Vagina (tissue), 2 donors: Measurements from ENCODE around the gene HADHA. TPM values are rescaled to one million over a fixed set of nuclear protein-coding genes. Genes with fewer than 3 reads are reported as not detected.
A peak's percentile ranks its signal among the peaks of the same experiment; 100 is the strongest.

Source experiments
- DNase-seq, 2 donors: peaks; one replicate each; pipeline ENCODE4 v3.0.0-alpha.2; 2017; ENCODE audit errors: extremely low spot score in 2 of 2
- H3K27ac ChIP-seq: fragments of 200-600 bp; sonication (generic); one replicate; pipeline ENCODE4 v1.5.1; 2019
- H3K27me3 ChIP-seq: fragments of 200-600 bp; sonication (generic); one replicate; pipeline ENCODE4 v1.5.1; 2019
- H3K36me3 ChIP-seq, 2 donors: fragments of 200-600 bp; sonication (generic); one replicate each; pipeline ENCODE4 v1.5.1; 2017 to 2019
- H3K4me1 ChIP-seq: fragments of 200-600 bp; sonication (generic); one replicate; pipeline ENCODE4 v1.5.1; 2019
- H3K4me3 ChIP-seq, 2 donors: fragments of 200-600 bp; sonication (generic); 1 replicate in 1 of 2; 2 replicates in 1 of 2; pipeline ENCODE4 v1.5.1; 2016 to 2019
- H3K9me3 ChIP-seq: fragments of 200-600 bp; sonication (generic); one replicate; pipeline ENCODE4 v1.5.1; 2019
- POLR2A ChIP-seq, 2 donors: fragments of 450-650 bp; IDR thresholded peaks; one replicate each; pipeline ENCODE4 v1.6.1; 2017; ENCODE audit warnings: antibody characterized with exemption in 2 of 2, mild to moderate bottlenecking in 2 of 2, moderate library complexity in 2 of 2
- POLR2AphosphoS5 ChIP-seq, 2 donors: sonication (generic); formaldehyde crosslinking; IDR thresholded peaks; one replicate each; pipeline ENCODE4 v1.9.0; 2017; ENCODE audit warnings: antibody characterized with exemption in 2 of 2, mild to moderate bottlenecking in 2 of 2, low read depth in 1 of 2; ENCODE audit not compliant: insufficient read depth in 1 of 2
- intact Hi-C: fragments of 100-400 bp; cut with DNase I; formaldehyde crosslinking; loops from one replicate; pipeline ENCODE4 v1.15.1; 2023
- total RNA-seq: library from RNA; depleted of rRNA; stranded (reverse); fragments of >200 nt; gene quantifications from one replicate; pipeline ENCODE4 v1.2.3, GENCODE V29; 2016
- TF ChIP-seq, protein P1 (sequence below), 3 experiments: fragments of 450-650 bp in 2 of 3; fragments of 200-600 bp in 1 of 3; sonication (generic) in 1 of 3; IDR thresholded peaks; one replicate each; pipeline ENCODE4 v1.5.1; 2017 to 2019; ENCODE audit warnings: antibody characterized with exemption in 3 of 3, mild to moderate bottlenecking in 2 of 3, moderate library complexity in 2 of 3

HADHA gene
- 124 TPM for total RNA-seq

DNA sequence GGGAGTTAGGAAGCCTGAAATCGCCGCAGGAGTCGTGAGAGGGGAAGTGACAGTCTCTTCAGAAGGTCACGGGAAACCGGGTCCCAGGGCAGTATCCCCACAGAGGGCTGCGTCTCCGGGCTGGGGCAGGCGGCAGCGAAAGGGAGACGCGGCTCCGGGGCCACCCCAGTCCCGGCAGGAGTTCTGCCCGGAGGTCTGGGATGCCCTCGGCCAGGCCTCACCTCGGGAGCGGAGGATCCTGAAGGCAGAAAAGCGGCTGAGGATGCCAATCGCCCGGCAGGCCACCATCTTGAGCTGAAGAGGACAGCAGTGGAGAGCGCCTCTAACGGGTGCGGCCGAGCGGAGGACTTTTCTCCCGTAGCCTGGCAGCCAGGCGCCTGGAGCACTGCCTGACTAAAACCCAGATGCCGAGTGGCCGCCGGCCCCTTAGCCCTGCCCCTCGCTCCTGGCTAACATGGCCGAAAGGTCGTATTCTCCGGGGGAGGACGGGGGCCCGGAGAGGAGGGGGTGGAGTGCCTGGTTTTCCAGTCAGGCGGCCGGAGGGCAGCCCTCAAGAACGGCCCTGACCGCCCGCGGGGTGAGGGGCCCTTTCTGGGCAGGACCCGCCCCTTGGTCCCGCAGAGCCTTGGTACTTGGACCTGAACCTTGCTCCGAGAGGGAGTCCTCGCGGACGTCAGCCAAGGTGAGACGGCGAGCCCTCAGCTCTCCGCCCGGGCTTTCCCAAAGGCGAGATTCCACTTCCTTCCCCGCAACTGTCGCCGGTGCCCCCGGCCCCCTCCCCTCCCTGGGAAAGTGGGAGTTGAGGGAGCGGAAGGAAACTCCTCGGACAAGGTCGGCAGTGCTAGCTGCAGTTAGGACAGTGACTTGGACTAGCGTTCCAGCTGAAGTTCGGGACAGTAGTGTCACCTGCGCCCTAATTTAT, at the start of gene HADHA, which contains the start of gene HADHB:
Gene HADHA, minus strand, starts transcription at position 324 of the 922 bp plus-strand sequence. Its CDS starts 36 bp downstream, at position 288.
Gene HADHB, plus strand, starts transcription at position 631 of the 922 bp plus-strand sequence. CDS start 9,316 bp downstream, outside the sequence.
- peaks cover 46% of the 10 kb centered on the region for H3K4me1 ChIP-seq
- H3K36me3 ChIP-seq, result no peaks in the 10 kb centered on the region
- no peaks in the 10 kb centered on the region for H3K9me3 ChIP-seq
- peak within 1 kb of the TSS; percentile 96 for H3K27ac ChIP-seq
- no peaks in the 10 kb centered on the region for H3K27me3 ChIP-seq
- intact Hi-C loops, result no loop called here
- peak in 1 of 2 donors; percentile 27 for TF ChIP-seq POLR2A (IDR thresholded peaks at IDR 0.05)
- TF ChIP-seq POLR2AphosphoS5 (IDR thresholded peaks at IDR 0.05; ENCODE audit: insufficient read depth in 1 of 2, low read depth in 1 of 2), result peak; percentile 83 to 93
- TF ChIP-seq, protein P1, sequence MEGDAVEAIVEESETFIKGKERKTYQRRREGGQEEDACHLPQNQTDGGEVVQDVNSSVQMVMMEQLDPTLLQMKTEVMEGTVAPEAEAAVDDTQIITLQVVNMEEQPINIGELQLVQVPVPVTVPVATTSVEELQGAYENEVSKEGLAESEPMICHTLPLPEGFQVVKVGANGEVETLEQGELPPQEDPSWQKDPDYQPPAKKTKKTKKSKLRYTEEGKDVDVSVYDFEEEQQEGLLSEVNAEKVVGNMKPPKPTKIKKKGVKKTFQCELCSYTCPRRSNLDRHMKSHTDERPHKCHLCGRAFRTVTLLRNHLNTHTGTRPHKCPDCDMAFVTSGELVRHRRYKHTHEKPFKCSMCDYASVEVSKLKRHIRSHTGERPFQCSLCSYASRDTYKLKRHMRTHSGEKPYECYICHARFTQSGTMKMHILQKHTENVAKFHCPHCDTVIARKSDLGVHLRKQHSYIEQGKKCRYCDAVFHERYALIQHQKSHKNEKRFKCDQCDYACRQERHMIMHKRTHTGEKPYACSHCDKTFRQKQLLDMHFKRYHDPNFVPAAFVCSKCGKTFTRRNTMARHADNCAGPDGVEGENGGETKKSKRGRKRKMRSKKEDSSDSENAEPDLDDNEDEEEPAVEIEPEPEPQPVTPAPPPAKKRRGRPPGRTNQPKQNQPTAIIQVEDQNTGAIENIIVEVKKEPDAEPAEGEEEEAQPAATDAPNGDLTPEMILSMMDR (IDR thresholded peaks at IDR 0.05), result peak in 1 of 3 experiments; percentile 34
- peak in 1 of 2 donors; percentile 94 for DNase-seq
- peak within 1 kb of the TSS; percentile 71 to 96 for H3K4me3 ChIP-seq

DNA sequence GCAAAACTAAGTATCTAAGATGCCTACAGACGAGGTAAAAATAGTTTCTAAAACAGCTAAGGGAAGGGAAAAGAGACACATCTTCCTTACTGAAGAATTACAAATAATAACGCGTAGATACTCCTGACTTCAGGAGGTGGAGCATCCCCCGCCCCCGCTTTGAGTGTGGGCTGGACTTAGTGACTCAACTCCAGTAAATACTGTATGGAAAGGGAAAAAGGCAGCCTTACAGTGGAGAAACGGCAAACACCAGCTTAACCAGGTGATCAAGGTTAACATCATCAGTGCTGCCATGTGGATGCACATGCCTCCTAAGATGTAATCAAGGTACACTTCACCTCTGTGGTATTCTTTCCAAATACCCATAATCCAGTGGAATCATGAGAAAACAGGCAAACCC, 48.2 kb upstream of the HADHA start:
- H3K36me3 ChIP-seq, result peaks cover 0 to 24% of the 10 kb centered on the region in 2 donors
- H3K4me1 ChIP-seq, result peaks cover 1% of the 10 kb centered on the region
- DNase-seq, result no peak
- H3K4me3 ChIP-seq, result no peak overlapping the region
- TF ChIP-seq POLR2AphosphoS5 (IDR thresholded peaks at IDR 0.05; ENCODE audit: insufficient read depth in 1 of 2, low read depth in 1 of 2) (peak in 1 of 2 donors; percentile 36), POLR2A (IDR thresholded peaks at IDR 0.05) (no peak)
- TF ChIP-seq, protein P1 (IDR thresholded peaks at IDR 0.05), result no peak
- no peak overlapping the region for H3K27ac ChIP-seq
- no peaks in the 10 kb centered on the region for H3K27me3 ChIP-seq
- intact Hi-C loops, result no loop called here
- no peaks in the 10 kb centered on the region for H3K9me3 ChIP-seq

DNA sequence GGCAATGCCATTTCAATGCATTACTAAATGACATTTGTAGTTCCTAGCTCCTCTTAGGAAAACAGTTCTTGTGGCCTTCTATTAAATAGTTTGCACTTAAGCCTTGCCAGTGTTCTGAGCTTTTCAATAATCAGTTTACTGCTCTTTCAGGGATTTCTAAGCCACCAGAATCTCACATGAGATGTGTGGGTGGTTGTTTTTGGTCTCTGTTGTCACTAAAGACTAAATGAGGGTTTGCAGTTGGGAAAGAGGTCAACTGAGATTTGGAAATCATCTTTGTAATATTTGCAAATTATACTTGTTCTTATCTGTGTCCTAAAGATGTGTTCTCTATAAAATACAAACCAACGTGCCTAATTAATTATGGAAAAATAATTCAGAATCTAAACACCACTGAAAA, 45.6 kb upstream of the HADHA start:
- Histone ChIP-seq H3K4me1 (no peaks in the 10 kb centered on the region), H3K27me3 (no peaks in the 10 kb centered on the region), H3K4me3 (no peak overlapping the region), H3K36me3 (peaks cover 0 to 46% of the 10 kb centered on the region in 2 donors), H3K9me3 (no peaks in the 10 kb centered on the region), H3K27ac (no peak overlapping the region)
- TF ChIP-seq POLR2AphosphoS5 (IDR thresholded peaks at IDR 0.05; ENCODE audit: insufficient read depth in 1 of 2, low read depth in 1 of 2), result no peak
- TF ChIP-seq, protein P1 (IDR thresholded peaks at IDR 0.05), result no peak
- TF ChIP-seq POLR2A (IDR thresholded peaks at IDR 0.05), result no peak
- DNase-seq, result no peak
- intact Hi-C loops, result no loop called here

DNA sequence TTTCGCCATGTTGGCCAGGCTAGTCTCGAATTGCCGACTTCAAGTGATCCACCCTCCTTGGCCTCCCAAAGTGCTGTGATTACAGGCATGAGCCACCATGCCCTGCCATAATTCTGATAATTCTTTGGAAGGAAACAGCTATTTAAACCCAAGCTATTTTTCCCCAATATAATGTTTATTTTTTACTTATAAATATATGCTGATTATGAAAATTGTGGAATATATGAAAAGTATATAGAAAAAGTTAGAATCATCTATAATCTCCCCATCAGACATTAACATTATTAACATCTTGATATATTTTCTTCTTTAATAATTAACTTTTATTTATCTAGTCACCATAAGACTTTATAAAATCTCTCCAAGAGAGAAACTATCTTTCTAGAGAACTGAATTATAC, 41.5 kb upstream of the HADHA start:
- no peaks in the 10 kb centered on the region for H3K9me3 ChIP-seq
- peaks cover 0 to 80% of the 10 kb centered on the region in 2 donors for H3K36me3 ChIP-seq
- intact Hi-C loops, result no loop called here
- no peak overlapping the region for H3K27ac ChIP-seq
- no peak for DNase-seq
- no peak overlapping the region for H3K4me3 ChIP-seq
- TF ChIP-seq POLR2A (IDR thresholded peaks at IDR 0.05) (no peak), POLR2AphosphoS5 (IDR thresholded peaks at IDR 0.05; ENCODE audit: insufficient read depth in 1 of 2, low read depth in 1 of 2) (no peak)
- TF ChIP-seq, protein P1 (IDR thresholded peaks at IDR 0.05), result no peak
- H3K4me1 ChIP-seq, result no peaks in the 10 kb centered on the region
- H3K27me3 ChIP-seq, result no peaks in the 10 kb centered on the region

DNA sequence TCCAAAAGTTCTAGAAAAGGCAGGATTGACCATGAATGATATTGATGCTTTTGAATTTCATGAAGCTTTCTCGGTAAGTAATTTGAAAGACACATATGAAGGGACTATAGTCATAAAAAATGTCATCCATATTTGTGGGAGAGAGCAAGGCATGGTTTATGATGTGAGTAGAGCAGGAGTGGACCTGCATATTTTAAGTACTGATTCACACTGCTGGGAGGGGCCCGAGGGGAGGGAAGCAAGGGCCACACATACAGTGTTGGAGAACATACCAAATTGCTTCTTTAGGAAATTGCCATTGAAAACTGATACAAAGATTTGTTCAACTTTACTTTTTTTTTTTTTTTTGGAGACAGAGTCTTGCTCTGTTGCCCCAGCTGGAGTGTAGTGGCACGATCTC, 39.7 kb upstream of the HADHA start:
- Histone ChIP-seq H3K9me3 (no peaks in the 10 kb centered on the region), H3K36me3 (peaks cover 0 to 81% of the 10 kb centered on the region in 2 donors), H3K4me1 (no peaks in the 10 kb centered on the region), H3K27ac (no peak overlapping the region), H3K27me3 (no peaks in the 10 kb centered on the region), H3K4me3 (no peak overlapping the region)
- no peak for DNase-seq
- TF ChIP-seq POLR2A (IDR thresholded peaks at IDR 0.05), result no peak
- TF ChIP-seq, protein P1 (IDR thresholded peaks at IDR 0.05), result no peak
- no peak for TF ChIP-seq POLR2AphosphoS5 (IDR thresholded peaks at IDR 0.05; ENCODE audit: insufficient read depth in 1 of 2, low read depth in 1 of 2)
- intact Hi-C loops, result no loop called here
